Panc1 (cell line): ENCODE measurements around the gene TRAM2. TPM values are rescaled to one million over a fixed set of nuclear protein-coding genes. Genes with fewer than 3 reads are reported as not detected.

ENCODE experiments used
- ATAC-seq: fragments of 200-7000 bp; cut with Tn5 transposase; 2 replicates; pipeline ENCODE4 v1.9.1; 2020; ENCODE audit warnings: mild to moderate bottlenecking, moderate library complexity
- BruUV-seq: library from RNA; stranded (reverse); fragments of 400-500 nt; replicated peaks from 2 replicates; lab custom pipeline; 2021; lab: Mats Ljungman, UMichigan
- CTCF ChIA-PET: fragments of 300-600 bp; sonication (Branson Sonifier 250); formaldehyde crosslinking; loops from one replicate; lab custom pipeline; 2022; ENCODE audit warnings: antibody characterized with exemption; lab: Charles Lee
- POLR2A ChIA-PET: fragments of 300-600 bp; sonication (Branson Sonifier 250); formaldehyde crosslinking; loops from one replicate; lab custom pipeline; 2022; ENCODE audit warnings: antibody characterized with exemption; lab: Charles Lee
- DNase-seq: peaks from one replicate; pipeline ENCODE4 v3.0.0-alpha.2; 2010; ENCODE audit warnings: low read depth, low spot score
- H3K27ac ChIP-seq: 2 replicates; pipeline ENCODE4 v1.5.1; 2011; ENCODE audit warnings: mild to moderate bottlenecking, low read length, inconsistent platforms
- H3K27me3 ChIP-seq: fragments of 200-500 bp; sonication (Bioruptor generic); 2 replicates; pipeline ENCODE4 v1.6.0; 2014; ENCODE audit warnings: low read length, inconsistent platforms; ENCODE audit not compliant: control insufficient read depth, insufficient read depth
- H3K36me3 ChIP-seq: fragments of 200-500 bp; sonication (Bioruptor generic); 2 replicates; pipeline ENCODE4 v1.5.1; 2014; ENCODE audit warnings: inconsistent platforms, mild to moderate bottlenecking, low read length, moderate library complexity; ENCODE audit not compliant: control insufficient read depth, insufficient read depth
- H3K4me1 ChIP-seq: 2 replicates; pipeline ENCODE4 v1.5.1; 2011; ENCODE audit warnings: inconsistent platforms, mild to moderate bottlenecking, low read length, moderate library complexity; ENCODE audit not compliant: control insufficient read depth, insufficient read depth
- H3K4me3 ChIP-seq, 2 experiments: 2 replicates each; pipeline ENCODE4 v1.5.1; 2011 to 2012; ENCODE audit warnings: low read depth in 2 of 2, low read length in 2 of 2, mild to moderate bottlenecking in 2 of 2, inconsistent platforms in 1 of 2, moderate library complexity in 1 of 2
- H3K9me3 ChIP-seq: fragments of 200-500 bp; sonication (Bioruptor generic); 2 replicates; pipeline ENCODE4 v1.5.1; 2014; ENCODE audit warnings: low read depth, mild to moderate bottlenecking, inconsistent platforms, low read length, moderate library complexity; ENCODE audit not compliant: control insufficient read depth, insufficient read depth
- CTCF ChIP-seq: fragments of 450-650 bp; IDR thresholded peaks from 2 replicates; pipeline ENCODE4 v1.5.1; 2017; ENCODE audit warnings: mild to moderate bottlenecking
- POLR2AphosphoS5 ChIP-seq: IDR thresholded peaks from 2 replicates; pipeline ENCODE4 v1.6.1; 2012; ENCODE audit warnings: mild to moderate bottlenecking, low read depth, low read length, moderate library complexity
- REST ChIP-seq, 2 experiments: IDR thresholded peaks; 2 replicates each; pipeline ENCODE4 v1.6.1; 2011 to 2012; ENCODE audit warnings: low read depth in 2 of 2, control low read depth in 1 of 2, low read length in 1 of 2, mild to moderate bottlenecking in 1 of 2, moderate library complexity in 1 of 2; ENCODE audit not compliant: insufficient read depth in 1 of 2
- SIN3A ChIP-seq: IDR thresholded peaks from 2 replicates; pipeline ENCODE4 v1.6.1; 2012; ENCODE audit warnings: low read depth, mild to moderate bottlenecking, low read length, moderate library complexity, borderline replicate concordance; ENCODE audit not compliant: insufficient read depth
- TCF7L2 ChIP-seq: IDR thresholded peaks from 2 replicates; pipeline ENCODE4 v1.6.1; 2011; ENCODE audit warnings: mild to moderate bottlenecking, low read depth, low read length, inconsistent platforms
- in situ Hi-C: cut with HindIII; loops from 2 replicates; pipeline ENCODE4 v1.10.0; 2016; ENCODE audit warnings: low sequenced_read_pairs, low pct_unique_long_range_greater_than_20kb
- intact Hi-C: fragments of 100-400 bp; cut with micrococcal nuclease; formaldehyde crosslinking; loops from one replicate; pipeline ENCODE4 v1.10.0; 2022; ENCODE audit not compliant: unreplicated experiment
- total RNA-seq: library from RNA; stranded (reverse); gene quantifications from one replicate; pipeline ENCODE4 v1.2.1, GENCODE V29; 2021; ENCODE audit not compliant: unreplicated experiment

Gene TRAM2
- total RNA-seq, 1 experiment from 2014 or later, result 56.7 TPM

GRCh38 chr6:52547647-52548352 lies 29.1 kb downstream of the TRAM2 start:
- in situ Hi-C loops, result no loop called here

GRCh38 chr6:52546678-52547077 lies 30.2 kb downstream of the TRAM2 start:
- in situ Hi-C loops (no loop called here), intact Hi-C loops (no loop called here)
- Histone ChIP-seq H3K9me3 (no peaks in the 10 kb centered on the region), H3K36me3 (no peaks in the 10 kb centered on the region), H3K4me3 (no peak overlapping the region), H3K4me1 (peaks cover 95% of the 10 kb centered on the region), H3K27me3 (no peaks in the 10 kb centered on the region), H3K27ac (peak overlapping the region; percentile 96)
- POLR2A ChIA-PET, result no interaction called here
- TF ChIP-seq SIN3A, result no peak
- TF ChIP-seq REST (IDR thresholded peaks at IDR 0.05; ENCODE audit: insufficient read depth in 1 of 2, low read depth in 2 of 2, low read length in 1 of 2), result no peak
- TF ChIP-seq POLR2AphosphoS5, result no peak
- TF ChIP-seq CTCF, result no peak
- CTCF ChIA-PET, result no interaction called here
- ATAC-seq (no peak), DNase-seq (no peak)
- no TSS peak for BruUV-seq

More at GRCh38 chr6:52547647-52548352, 29.1 kb downstream of the TRAM2 start:
- ATAC-seq, result no peak
- H3K9me3 ChIP-seq, result no peaks in the 10 kb centered on the region
- no peaks in the 10 kb centered on the region for H3K27me3 ChIP-seq
- H3K36me3 ChIP-seq, result no peaks in the 10 kb centered on the region
- H3K27ac ChIP-seq, result peak overlapping the region; percentile 96
- ChIA-PET CTCF (no interaction called here), POLR2A (no interaction called here)
- TF ChIP-seq TCF7L2, result no peak
- TF ChIP-seq POLR2AphosphoS5, result no peak
- no peak for TF ChIP-seq CTCF
- TF ChIP-seq REST (IDR thresholded peaks at IDR 0.05; ENCODE audit: insufficient read depth in 1 of 2, low read depth in 2 of 2, low read length in 1 of 2), result no peak
- TF ChIP-seq SIN3A, result no peak
- no peak overlapping the region for H3K4me3 ChIP-seq
- BruUV-seq, result no TSS peak
- H3K4me1 ChIP-seq, result peaks cover 97% of the 10 kb centered on the region
- DNase-seq, result no peak
- intact Hi-C loops, result no loop called here
